HEK293T (cell line): Measurements from ENCODE around the gene RANBP9.

ENCODE experiments used
- ARNT ChIP-seq: fragments of 450-650 bp; IDR thresholded peaks from 2 replicates; pipeline ENCODE4 v1.6.1; 2017; ENCODE audit warnings: mild to moderate bottlenecking
- BHLHE40 ChIP-seq: fragments of 450-650 bp; IDR thresholded peaks from 2 replicates; pipeline ENCODE4 v1.6.1; 2016; ENCODE audit warnings: mild to moderate bottlenecking, moderate library complexity, borderline replicate concordance
- FOXA1 ChIP-seq: fragments of 450-650 bp; IDR thresholded peaks from 2 replicates; pipeline ENCODE4 v1.6.1; 2016; ENCODE audit warnings: mild to moderate bottlenecking
- FOXM1 ChIP-seq: fragments of 450-650 bp; IDR thresholded peaks from 2 replicates; pipeline ENCODE4 v1.6.1; 2017; ENCODE audit warnings: mild to moderate bottlenecking, borderline replicate concordance
- HDGF ChIP-seq: fragments of 450-650 bp; IDR thresholded peaks from 2 replicates; pipeline ENCODE4 v1.6.1; 2017; ENCODE audit warnings: antibody characterized with exemption, borderline replicate concordance
- L3MBTL2 ChIP-seq: fragments of 450-650 bp; conservative IDR thresholded peaks from 2 replicates; pipeline ENCODE4 v1.6.1; 2016; ENCODE audit warnings: mild to moderate bottlenecking
- LEF1 ChIP-seq: fragments of 450-650 bp; IDR thresholded peaks from 2 replicates; pipeline ENCODE4 v1.6.1; 2017; ENCODE audit warnings: mild to moderate bottlenecking, borderline replicate concordance
- NFRKB ChIP-seq: fragments of 450-650 bp; IDR thresholded peaks from 2 replicates; pipeline ENCODE4 v1.6.1; 2016; ENCODE audit warnings: mild to moderate bottlenecking, moderate library complexity
- PKNOX1 ChIP-seq: fragments of 450-650 bp; IDR thresholded peaks from 2 replicates; pipeline ENCODE4 v1.6.1; 2016
- SP1 ChIP-seq: fragments of 450-650 bp; IDR thresholded peaks from 2 replicates; pipeline ENCODE4 v1.6.1; 2017
- SUZ12 ChIP-seq: fragments of 450-650 bp; IDR thresholded peaks from 2 replicates; pipeline ENCODE4 v1.6.1; 2016; ENCODE audit warnings: mild to moderate bottlenecking
- ZNF384 ChIP-seq: fragments of 450-650 bp; IDR thresholded peaks from 2 replicates; pipeline ENCODE4 v1.6.1; 2016

GRCh38 chr6:13572240-13572639 is 139.4 kb downstream of the RANBP9 start:
- TF ChIP-seq PKNOX1 (no peak), FOXA1 (no peak), ARNT (no peak), SP1 (no peak), LEF1 (no peak), ZNF384 (no peak), BHLHE40 (no peak), L3MBTL2 (no peak), HDGF (no peak), FOXM1 (no peak), SUZ12 (no peak), NFRKB (no peak)
